B cell (primary cell): ENCODE measurements around the gene RREB1.

ENCODE experiments used
- CTCF ChIP-seq: fragments of 200-600 bp; IDR thresholded peaks from one replicate; pipeline ENCODE4 v1.8.0; 2022; ENCODE audit warnings: antibody characterized with exemption, mild to moderate bottlenecking
- EZH2 ChIP-seq: IDR thresholded peaks from 2 replicates; pipeline ENCODE4 v1.6.1; 2012; ENCODE audit warnings: borderline replicate concordance, low read depth, mild to moderate bottlenecking, moderate library complexity, low read length; ENCODE audit not compliant: insufficient read depth, poor library complexity, severe bottlenecking

- no peak for TF ChIP-seq CTCF
- no peak for TF ChIP-seq EZH2
Measured at GRCh38 chr6:7234547-7234946, 126.8 kb downstream of the RREB1 start.
